OCI-LY3 (cell line): Measurements from ENCODE around the gene TTLL9.
"Not testable (repeated sequence)": the region's sequence is repeated elsewhere in the genome, so short reads cannot be mapped to it uniquely, and the experiment has no call there.

Source experiments
- H2AFZ ChIP-seq: fragments of 200-600, 300-600 bp; shearing (Covaris generic); 2 replicates; pipeline ENCODE4 v1.6.0; 2014; ENCODE audit warnings: antibody characterized with exemption, low read depth, low read length
- H3K27ac ChIP-seq: fragments of 200-600, 300-600 bp; sonication (generic); 2 replicates; pipeline ENCODE4 v1.5.1; 2014; ENCODE audit warnings: mild to moderate bottlenecking, low read length, moderate library complexity, mixed read lengths
- H3K27me3 ChIP-seq: fragments of 200-600, 300-600 bp; sonication (generic); 2 replicates; pipeline ENCODE4 v1.6.1; 2014; ENCODE audit warnings: low read depth, low read length, mixed read lengths
- H3K36me3 ChIP-seq: fragments of 200-600, 300-600 bp; sonication (generic); replicated peaks from 2 replicates; pipeline ENCODE3; 2014; ENCODE audit warnings: low read depth, low read length, mixed read lengths
- H3K4me1 ChIP-seq: fragments of 300-600, 200-600 bp; sonication (generic); 2 replicates; pipeline ENCODE4 v1.6.1; 2014; ENCODE audit warnings: low read length, mixed read lengths
- H3K4me2 ChIP-seq: fragments of 200-600, 300-600 bp; sonication (generic); 2 replicates; pipeline ENCODE4 v1.6.1; 2014; ENCODE audit warnings: low read length, mixed read lengths
- H3K4me3 ChIP-seq: fragments of 300-600, 200-600 bp; sonication (generic); 2 replicates; pipeline ENCODE4 v1.5.1; 2014; ENCODE audit warnings: antibody characterized with exemption, mild to moderate bottlenecking, low read length, moderate library complexity
- H3K79me2 ChIP-seq: fragments of 300-600, 200-600 bp; shearing (Covaris generic); 2 replicates; pipeline ENCODE4 v1.6.1; 2014; ENCODE audit warnings: mild to moderate bottlenecking, low read length, mixed read lengths
- H3K9ac ChIP-seq: fragments of 300-600, 200-600 bp; shearing (Covaris generic); 2 replicates; pipeline ENCODE4 v1.6.0; 2014; ENCODE audit warnings: mild to moderate bottlenecking, low read length, moderate library complexity
- H3K9me3 ChIP-seq: fragments of 200-600, 300-600 bp; shearing (Covaris generic); 2 replicates; pipeline ENCODE4 v1.6.1; 2014; ENCODE audit warnings: low read length, mixed read lengths; ENCODE audit not compliant: insufficient read depth
- H4K20me1 ChIP-seq: fragments of 200-600, 300-600 bp; sonication (generic); 2 replicates; pipeline ENCODE4 v1.6.1; 2016; ENCODE audit warnings: low read length, mixed read lengths; ENCODE audit not compliant: insufficient read depth
- EZH2phosphoT487 ChIP-seq: fragments of 200-600 bp; shearing (Covaris generic); IDR thresholded peaks from 2 replicates; pipeline ENCODE4 v1.6.1; 2018; ENCODE audit warnings: antibody characterized with exemption, mixed run types, low read depth
- TF ChIP-seq, protein P1 (sequence below): fragments of 200-600, 300-600 bp; sonication (generic); IDR thresholded peaks from 2 replicates; pipeline ENCODE4 v1.5.1; 2014; ENCODE audit warnings: antibody characterized with exemption, low read length, low read depth

The TTLL9 gene

DNA sequence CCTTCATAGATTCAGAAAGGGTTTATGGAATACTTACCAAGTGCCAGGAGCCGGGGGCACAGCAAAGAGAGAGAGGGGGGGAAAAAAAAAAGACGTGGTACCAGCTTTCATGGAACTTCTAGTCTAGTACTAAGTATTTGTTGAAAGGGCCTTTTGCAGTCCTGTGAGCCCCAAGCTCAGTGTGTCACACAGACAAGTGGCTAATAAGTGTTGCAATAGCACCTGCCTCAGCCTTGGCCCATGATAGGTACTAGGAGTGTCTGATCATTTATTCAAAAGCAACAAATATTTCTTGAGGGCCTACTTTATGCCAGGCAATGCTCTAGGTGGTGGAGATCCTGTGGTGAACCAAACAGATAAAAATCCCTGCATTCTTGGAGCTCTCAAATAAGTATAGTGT lies 43.4 kb upstream of the TTLL9 start:
- Histone ChIP-seq H2AFZ (no peak overlapping the region), H3K4me3 (no peak overlapping the region), H3K27ac (no peak overlapping the region), H3K36me3 (no peaks in the 10 kb centered on the region), H3K27me3 (no peaks in the 10 kb centered on the region), H3K9ac (no peak overlapping the region), H3K79me2 (no peaks in the 10 kb centered on the region), H4K20me1 (no peaks in the 10 kb centered on the region), H3K4me1 (0 out of 2 replicates have a peak, but pooled peaks cover 3% of the 10 kb centered on the region), H3K9me3 (no peaks in the 10 kb centered on the region), H3K4me2 (no peak overlapping the region)
- TF ChIP-seq EZH2phosphoT487 = no peak
- TF ChIP-seq, protein P1, sequence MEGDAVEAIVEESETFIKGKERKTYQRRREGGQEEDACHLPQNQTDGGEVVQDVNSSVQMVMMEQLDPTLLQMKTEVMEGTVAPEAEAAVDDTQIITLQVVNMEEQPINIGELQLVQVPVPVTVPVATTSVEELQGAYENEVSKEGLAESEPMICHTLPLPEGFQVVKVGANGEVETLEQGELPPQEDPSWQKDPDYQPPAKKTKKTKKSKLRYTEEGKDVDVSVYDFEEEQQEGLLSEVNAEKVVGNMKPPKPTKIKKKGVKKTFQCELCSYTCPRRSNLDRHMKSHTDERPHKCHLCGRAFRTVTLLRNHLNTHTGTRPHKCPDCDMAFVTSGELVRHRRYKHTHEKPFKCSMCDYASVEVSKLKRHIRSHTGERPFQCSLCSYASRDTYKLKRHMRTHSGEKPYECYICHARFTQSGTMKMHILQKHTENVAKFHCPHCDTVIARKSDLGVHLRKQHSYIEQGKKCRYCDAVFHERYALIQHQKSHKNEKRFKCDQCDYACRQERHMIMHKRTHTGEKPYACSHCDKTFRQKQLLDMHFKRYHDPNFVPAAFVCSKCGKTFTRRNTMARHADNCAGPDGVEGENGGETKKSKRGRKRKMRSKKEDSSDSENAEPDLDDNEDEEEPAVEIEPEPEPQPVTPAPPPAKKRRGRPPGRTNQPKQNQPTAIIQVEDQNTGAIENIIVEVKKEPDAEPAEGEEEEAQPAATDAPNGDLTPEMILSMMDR = no peak

DNA sequence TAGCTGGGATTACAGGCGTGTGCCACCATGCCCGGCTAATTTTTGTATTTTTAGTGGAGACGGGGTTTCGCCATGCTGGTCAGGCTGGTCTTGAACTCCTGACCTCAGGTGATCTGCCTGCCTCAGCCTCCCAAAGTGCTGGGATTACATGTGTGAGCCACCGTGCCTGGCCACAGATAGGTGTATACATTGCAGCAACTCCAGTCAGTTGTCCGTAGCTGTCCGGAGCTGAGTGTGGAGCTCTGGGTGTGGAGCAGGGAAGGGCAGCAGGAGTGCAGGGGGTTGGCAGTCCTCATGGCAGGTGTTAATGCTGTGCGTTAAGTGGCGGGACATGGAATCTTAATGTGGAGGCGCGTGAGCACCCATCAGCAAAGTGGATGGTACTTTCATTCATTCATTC lies 42.4 kb upstream of the TTLL9 start:
- not testable (repeated sequence) for H3K27me3 ChIP-seq, H3K9ac ChIP-seq, H3K4me1 ChIP-seq

DNA sequence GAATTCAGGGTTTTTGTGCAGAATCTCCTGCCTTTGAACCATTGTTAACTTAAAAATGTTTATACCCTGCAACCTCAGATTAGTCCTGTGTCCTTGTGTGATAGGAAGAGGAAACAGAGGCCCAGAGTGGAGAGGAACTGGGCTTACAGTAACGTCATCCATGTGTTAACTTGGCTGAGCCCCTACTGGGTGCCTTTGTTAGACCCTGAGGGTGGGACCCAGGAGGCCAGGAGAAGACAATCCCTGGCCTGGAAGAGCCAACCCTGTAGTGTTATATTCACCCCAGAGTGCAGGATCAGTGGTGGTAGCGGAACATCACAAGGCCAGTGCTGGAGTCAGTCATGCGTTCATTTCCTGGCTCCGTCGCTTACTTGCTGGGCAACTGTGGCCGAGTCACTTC lies 40.7 kb upstream of the TTLL9 start:
- H3K4me2 ChIP-seq = no peak overlapping the region
- TF ChIP-seq, protein P1 = no peak
- no peak for TF ChIP-seq EZH2phosphoT487

More for the DNA sequence above, 42.4 kb upstream of the TTLL9 start:
- H3K4me2 ChIP-seq, H3K9me3 ChIP-seq, H3K79me2 ChIP-seq, H3K36me3 ChIP-seq, H2AFZ ChIP-seq, H3K4me3 ChIP-seq, H4K20me1 ChIP-seq, H3K27ac ChIP-seq: not testable (repeated sequence)

GRCh38 chr20:31830406-31830981 lies 39.9 kb upstream of the TTLL9 start:
- no peaks in the 10 kb centered on the region for H3K36me3 ChIP-seq
- H3K9ac ChIP-seq = no peak overlapping the region
- no peaks in the 10 kb centered on the region for H3K27me3 ChIP-seq
- H4K20me1 ChIP-seq = no peaks in the 10 kb centered on the region
- H3K9me3 ChIP-seq = no peaks in the 10 kb centered on the region
- H3K79me2 ChIP-seq = no peaks in the 10 kb centered on the region
- no peak overlapping the region for H2AFZ ChIP-seq
- H3K4me3 ChIP-seq = no peak overlapping the region
- TF ChIP-seq, protein P1 = no peak
- no peak for TF ChIP-seq EZH2phosphoT487
- no peak overlapping the region for H3K4me2 ChIP-seq
- H3K27ac ChIP-seq = no peak overlapping the region
- H3K4me1 ChIP-seq = no peaks in the 10 kb centered on the region

More for the DNA sequence above, 40.7 kb upstream of the TTLL9 start:
- H2AFZ ChIP-seq = no peak overlapping the region
- H3K36me3 ChIP-seq = no peaks in the 10 kb centered on the region
- H3K79me2 ChIP-seq = no peaks in the 10 kb centered on the region
- no peaks in the 10 kb centered on the region for H3K4me1 ChIP-seq
- no peak overlapping the region for H3K9ac ChIP-seq
- no peaks in the 10 kb centered on the region for H4K20me1 ChIP-seq
- no peaks in the 10 kb centered on the region for H3K27me3 ChIP-seq
- H3K9me3 ChIP-seq = no peaks in the 10 kb centered on the region
- H3K4me3 ChIP-seq = no peak overlapping the region
- no peak overlapping the region for H3K27ac ChIP-seq
